ENCODE results near the gene PAM. TPM values are rescaled to one million over a fixed set of nuclear protein-coding genes. Genes with fewer than 3 reads are reported as not detected.

PAM gene
- total RNA-seq, 4 donors from 2014 or later, result 113 to 178 (median 130) TPM

DNA sequence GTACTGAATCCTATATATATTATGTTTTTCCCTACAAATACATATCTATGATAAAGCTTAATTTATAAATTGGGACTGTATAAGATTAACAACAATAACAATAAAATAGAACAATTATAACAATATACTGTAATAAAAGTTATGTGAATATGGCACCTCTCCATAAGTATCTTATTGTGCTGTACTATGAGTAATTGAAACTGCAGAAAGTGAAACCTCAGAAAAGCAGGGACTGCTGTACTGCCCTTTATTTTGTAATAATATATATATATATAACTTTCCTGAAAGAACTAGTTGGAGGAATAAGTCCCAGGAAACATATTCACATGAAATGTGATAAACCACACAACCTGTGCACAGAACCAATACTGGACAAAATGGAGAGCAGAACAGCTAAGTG lies 77.3 kb downstream of the PAM start:
- TF ChIP-seq CTCF (IDR thresholded peaks at IDR 0.05), result no peak
- no peak for DNase-seq (ENCODE audit: low spot score)
- ATAC-seq (ENCODE audit: low FRiP score), result no peak

DNA sequence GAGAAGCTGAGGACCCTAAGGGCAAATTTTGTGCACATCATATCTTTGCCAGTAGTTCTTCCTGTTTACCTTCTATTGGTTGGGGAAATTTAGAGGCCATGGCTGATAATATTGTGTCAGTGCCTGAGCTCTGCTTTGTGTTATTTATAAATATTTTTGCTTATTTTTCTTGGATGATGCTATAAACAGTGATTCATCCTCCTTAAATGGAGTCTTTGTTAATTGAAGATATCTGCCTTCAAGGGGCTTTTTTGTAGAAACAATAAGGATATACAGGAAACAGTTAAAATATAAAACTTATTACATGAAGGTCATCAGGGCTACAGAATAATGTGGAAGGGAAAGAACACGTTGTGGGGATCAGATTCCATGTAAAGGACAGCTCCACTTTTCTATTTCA lies 78.0 kb downstream of the PAM start:
- DNase-seq (ENCODE audit: low spot score) (no peak), ATAC-seq (ENCODE audit: low FRiP score) (no peak)
- TF ChIP-seq CTCF (IDR thresholded peaks at IDR 0.05), result no peak

GRCh38 chr5:102834438-102834964 lies 79.4 kb downstream of the PAM start:
- ATAC-seq (ENCODE audit: low FRiP score) (no peak), DNase-seq (ENCODE audit: low spot score) (no peak)
- TF ChIP-seq CTCF (IDR thresholded peaks at IDR 0.05), result no peak

DNA sequence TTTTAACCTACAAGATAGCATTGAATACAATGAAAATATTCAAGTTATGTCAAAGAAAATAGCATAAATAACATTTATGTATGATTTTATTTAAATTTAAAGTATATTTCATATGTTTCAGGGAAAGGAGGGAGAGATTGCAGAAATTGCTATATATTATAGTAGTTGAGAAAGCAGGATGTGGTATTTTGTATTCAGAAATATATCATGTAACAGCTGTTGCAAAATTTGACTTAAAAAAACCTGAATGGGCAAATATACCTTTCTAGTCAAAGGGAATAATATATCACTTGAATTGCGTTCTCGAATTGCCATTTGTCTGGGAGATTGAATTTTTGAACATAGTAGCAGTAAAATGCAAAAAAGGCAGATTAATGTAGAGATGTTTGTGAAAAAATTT lies 80.6 kb downstream of the PAM start:
- ATAC-seq (ENCODE audit: low FRiP score), result no peak

DNA sequence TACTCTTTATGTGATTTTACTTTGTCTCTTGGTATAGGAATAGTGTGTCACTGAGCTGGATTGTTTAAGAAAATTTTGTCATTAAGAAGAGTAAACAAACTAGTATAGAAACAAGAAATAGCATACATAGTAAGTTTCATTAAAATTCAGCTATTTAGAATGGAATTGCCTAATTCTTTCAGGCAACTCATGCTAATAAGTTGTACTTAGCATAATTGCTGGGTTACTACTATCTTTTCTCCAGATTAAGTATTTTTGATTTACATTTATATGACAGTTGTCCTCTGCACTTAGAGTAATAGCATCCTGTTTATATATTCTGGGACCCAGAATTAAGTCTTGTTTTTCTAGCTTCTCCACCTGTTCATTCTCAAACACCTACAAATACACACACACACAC lies 85.9 kb downstream of the PAM start:
- TF ChIP-seq CTCF (IDR thresholded peaks at IDR 0.05), result no peak
- ATAC-seq (ENCODE audit: low FRiP score) (no peak), DNase-seq (ENCODE audit: low spot score) (no peak)

More for the DNA sequence above, 80.6 kb downstream of the PAM start:
- TF ChIP-seq CTCF (IDR thresholded peaks at IDR 0.05), result no peak
- no peak for DNase-seq (ENCODE audit: low spot score)

DNA sequence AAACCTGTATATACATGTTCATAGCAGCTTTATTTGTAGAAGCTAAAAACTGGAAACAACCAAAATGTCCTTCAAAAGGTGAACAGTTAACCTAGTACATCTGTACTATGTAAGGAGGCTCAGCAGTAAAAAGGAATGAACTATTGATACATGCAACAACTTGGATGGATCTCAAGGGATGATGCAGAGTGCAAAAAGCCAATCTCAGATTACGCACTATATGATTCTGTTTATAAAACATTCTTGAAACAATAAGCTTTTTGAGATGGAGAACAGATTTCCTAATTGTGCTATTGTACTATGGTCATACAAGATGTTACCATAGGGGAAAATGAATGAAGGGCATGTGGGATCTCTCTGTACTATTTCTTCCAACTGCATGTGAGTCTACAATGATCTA lies 88.9 kb downstream of the PAM start:
- no peak for DNase-seq (ENCODE audit: low spot score)
- ATAC-seq (ENCODE audit: low FRiP score), result no peak
- TF ChIP-seq CTCF (IDR thresholded peaks at IDR 0.05), result no peak

GRCh38 chr5:102845041-102845440 lies 89.9 kb downstream of the PAM start:
- ATAC-seq (ENCODE audit: low FRiP score) (no peak), DNase-seq (ENCODE audit: low spot score) (no peak)
- no peak for TF ChIP-seq CTCF (IDR thresholded peaks at IDR 0.05)

Data from omental fat pad (tissue), 4 donors.